ENCODE results near the gene WNT3A.

DNA sequence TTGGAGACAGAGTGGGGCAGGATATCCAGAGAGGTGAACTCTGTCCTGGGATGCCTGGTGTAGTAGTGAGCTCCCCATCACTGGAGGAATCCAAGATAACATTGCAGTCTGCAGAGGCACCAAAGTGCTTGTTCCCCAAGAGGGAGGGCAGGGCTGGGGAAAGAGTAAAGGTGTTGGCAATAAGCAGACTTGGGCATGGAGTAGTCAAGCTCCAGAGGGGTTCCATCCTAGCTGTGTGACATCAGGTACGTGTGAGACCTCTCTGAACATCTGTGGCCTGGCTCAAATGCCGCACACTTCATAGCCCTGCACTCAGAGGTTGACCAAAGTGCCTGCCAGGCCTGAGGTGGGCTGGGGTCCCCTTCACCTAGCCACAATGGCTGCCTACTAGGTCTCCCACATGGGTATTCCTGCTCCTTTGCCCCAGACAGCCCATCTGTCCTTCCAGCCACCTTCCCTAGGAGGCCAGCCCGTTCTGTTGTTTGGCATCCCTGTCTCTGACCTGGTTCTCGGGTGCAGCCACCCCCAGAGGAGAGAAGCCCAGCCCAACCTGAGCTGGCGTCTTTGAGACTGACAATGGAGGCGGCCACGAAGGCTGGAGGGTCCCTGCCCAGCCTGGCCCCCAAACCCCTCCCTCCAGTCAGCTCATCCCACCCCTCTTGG lies 72.9 kb downstream of the WNT3A start:
- 0 out of 2 replicates have a peak, but pooled peaks have one; percentile 9 for TF ChIP-seq POLR2AphosphoS5 (IDR thresholded peaks at IDR 0.05; ENCODE audit: low read depth, low read length)
- TF ChIP-seq TAF1 (IDR thresholded peaks at IDR 0.05; ENCODE audit: low read depth, low read length): no peak
- no peak for TF ChIP-seq POLR2A (IDR thresholded peaks at IDR 0.05; ENCODE audit: low read depth, low read length)
- TF ChIP-seq SPI1 (IDR thresholded peaks at IDR 0.05; ENCODE audit: low read depth, low read length): no peak
- TF ChIP-seq PAX5 (IDR thresholded peaks at IDR 0.05; ENCODE audit: insufficient read depth, low read length, severe bottlenecking): no peak

Measured in GM12891 (cell line).